ENCODE data around the gene SPCS1.
"Not testable (repeated sequence)": the region's sequence is repeated elsewhere in the genome, so short reads cannot be mapped to it uniquely, and the experiment has no call there.

GRCh38 chr3:52728753-52729152, 22.8 kb downstream of the SPCS1 start:
- not testable (repeated sequence) for TF ChIP-seq EZH2 (IDR thresholded peaks at IDR 0.05); POLR2AphosphoS5 (IDR thresholded peaks at IDR 0.05; ENCODE audit: borderline replicate concordance, low read depth, low read length); FOXP2 (optimal IDR thresholded peaks at IDR 0.05; ENCODE audit: control extremely low read depth, extremely low read length, insufficient read depth)
